ENCODE data around the gene KSR1. TPM values are rescaled to one million over a fixed set of nuclear protein-coding genes. Genes with fewer than 3 reads are reported as not detected.
"Not testable (repeated sequence)": the region's sequence is repeated elsewhere in the genome, so short reads cannot be mapped to it uniquely, and the experiment has no call there.

The KSR1 gene
- total and polyA plus RNA-seq, 2 of the 4 experiments (the other 2 are of a cell fraction): 12.5 to 21.9 TPM

DNA sequence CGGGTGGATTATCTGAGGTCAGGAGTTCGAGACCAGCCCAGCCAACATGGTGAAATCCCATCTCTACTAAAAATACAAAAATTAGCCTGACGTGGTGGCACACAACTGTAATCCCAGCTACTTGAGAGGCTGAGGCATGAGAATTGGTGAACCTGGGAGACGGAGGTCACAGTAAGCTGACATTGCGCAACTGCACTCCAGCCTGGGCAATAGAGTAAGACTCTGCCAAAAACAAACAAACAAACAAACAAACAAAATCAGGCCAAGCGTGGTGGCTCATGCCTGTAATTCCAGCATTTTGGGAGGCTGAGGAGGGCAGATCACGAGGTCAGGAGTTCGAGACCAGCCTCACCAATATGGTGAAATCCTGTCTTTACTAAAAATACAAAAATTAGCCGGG lies 44.1 kb upstream of the KSR1 start:
- H4K91ac ChIP-seq (ENCODE audit: insufficient read depth, low read depth, low read length); H3K14ac ChIP-seq (replicated peaks; ENCODE audit: low read depth, low read length); H3K56ac ChIP-seq (ENCODE audit: extremely low read depth, insufficient read depth, low read length); dilution Hi-C loops (cut with HindIII; ENCODE audit: low sequenced_read_pairs, unreplicated experiment); H2AFZ ChIP-seq (replicated peaks; ENCODE audit: low read length, poor library complexity); H4K20me1 ChIP-seq (ENCODE audit: insufficient read depth, low read length); H3K9me1 ChIP-seq (ENCODE audit: insufficient read depth, low read length); H2BK5ac ChIP-seq (ENCODE audit: low read depth, low read length, poor library complexity, severe bottlenecking); H4K8ac ChIP-seq (ENCODE audit: low read depth in 2 of 2, low read length in 2 of 2); H3K4ac ChIP-seq (ENCODE audit: low read depth, low read length); H2AK9ac ChIP-seq (replicated peaks; ENCODE audit: low read depth, low read length, poor library complexity); H3K18ac ChIP-seq (ENCODE audit: low read depth, low read length); H3K23ac ChIP-seq (ENCODE audit: low read depth, low read length); POLR2A ChIA-PET (ENCODE audit: unreplicated experiment); H4K5ac ChIP-seq (ENCODE audit: low read depth, low read length); DNase-seq; H3K9me3 ChIP-seq (ENCODE audit: control insufficient read depth, insufficient read depth, low read length); H2AK5ac ChIP-seq (ENCODE audit: low read depth, low read length); H3K79me1 ChIP-seq (ENCODE audit: low read depth in 1 of 2, low read length in 2 of 2); H3K9ac ChIP-seq (ENCODE audit: low read depth, low read length); H3K4me3 ChIP-seq (ENCODE audit: insufficient read depth, low read depth, low read length); H2BK20ac ChIP-seq (ENCODE audit: low read depth, low read length); CTCF ChIA-PET; H2BK120ac ChIP-seq (ENCODE audit: low read depth, low read length); H3K27me3 ChIP-seq (ENCODE audit: control insufficient read depth, insufficient read depth, low read length); H3K4me2 ChIP-seq (ENCODE audit: low read depth, low read length); intact Hi-C loops (cut with micrococcal nuclease); H2BK15ac ChIP-seq (ENCODE audit: low read depth, low read length); H3K27ac ChIP-seq (ENCODE audit: insufficient read depth, low read length); in situ Hi-C loops (cut with MboI; ENCODE audit: low sequenced_read_pairs); BruUV-seq (replicated peaks); ATAC-seq (ENCODE audit: low read depth); H3K36me3 ChIP-seq (ENCODE audit: control insufficient read depth, insufficient read depth, low read length): not testable (repeated sequence)
- no CpG with 5 or more reads among the region's 9 CpGs for WGBS, 2 experiments (ENCODE audit: extremely low coverage in 2 of 2, insufficient read length in 1 of 2)
- TF ChIP-seq CEBPB (IDR thresholded peaks at IDR 0.05; ENCODE audit: low read depth, low read length): peak; percentile 83
- H3K4me1 ChIP-seq (ENCODE audit: control insufficient read depth, insufficient read depth, low read length): peaks cover 15% of the 10 kb centered on the region
